GM21515 (cell line): ENCODE data around the gene OR9Q1.

Source experiments
- ATAC-seq: cut with Tn5 transposase; IDR thresholded peaks from one replicate; pipeline ENCODE4 v1.9.1; 2021; ENCODE audit not compliant: unreplicated experiment

Gene OR9Q1

GRCh38 chr11:58030653-58031052 lies 7.0 kb downstream of the OR9Q1 start, which contains the start of gene OR6Q1:
TSS of gene OR6Q1 (plus strand) at chr11:58030953. CDS start at chr11:58030953, 0 bp downstream.
- no peak for ATAC-seq

GRCh38 chr11:58034471-58034870 lies 10.8 kb downstream of the OR9Q1 start:
- no peak for ATAC-seq

GRCh38 chr11:58039589-58039988 lies 15.9 kb downstream of the OR9Q1 start:
- no peak for ATAC-seq

GRCh38 chr11:58043379-58043778 lies 19.7 kb downstream of the OR9Q1 start:
- no peak for ATAC-seq

GRCh38 chr11:58046231-58046630 lies 22.6 kb downstream of the OR9Q1 start:
- ATAC-seq, result no peak

GRCh38 chr11:58047818-58048217 lies 24.1 kb downstream of the OR9Q1 start:
- ATAC-seq, result no peak

- ATAC-seq, result no peak
Measured at GRCh38 chr11:58055806-58056401, 32.2 kb downstream of the OR9Q1 start.

- ATAC-seq, result no peak
Measured at GRCh38 chr11:58057481-58057880, 33.8 kb downstream of the OR9Q1 start.

- no peak for ATAC-seq
Measured at GRCh38 chr11:58058276-58059006, 34.8 kb downstream of the OR9Q1 start.

- no peak for ATAC-seq
Measured at GRCh38 chr11:58059007-58059350, 35.3 kb downstream of the OR9Q1 start.

GRCh38 chr11:58060535-58060934 lies 36.9 kb downstream of the OR9Q1 start:
- ATAC-seq, result no peak

GRCh38 chr11:58060939-58061672 lies 37.4 kb downstream of the OR9Q1 start:
- ATAC-seq, result no peak

GRCh38 chr11:58061813-58062212 lies 38.1 kb downstream of the OR9Q1 start:
- no peak for ATAC-seq

- no peak for ATAC-seq
Measured at GRCh38 chr11:58067685-58068084, 44.0 kb downstream of the OR9Q1 start.

- no peak for ATAC-seq
Measured at GRCh38 chr11:58068655-58069054, 45.0 kb downstream of the OR9Q1 start.

- no peak for ATAC-seq
Measured at GRCh38 chr11:58070585-58070984, 46.9 kb downstream of the OR9Q1 start.

- ATAC-seq, result no peak
Measured at GRCh38 chr11:58075781-58076180, 52.1 kb downstream of the OR9Q1 start.

GRCh38 chr11:58086528-58086927 lies 62.8 kb downstream of the OR9Q1 start:
- no peak for ATAC-seq

- no peak for ATAC-seq
Measured at GRCh38 chr11:58097437-58097836, 73.8 kb downstream of the OR9Q1 start.

- ATAC-seq, result no peak
Measured at GRCh38 chr11:58121096-58121495, 97.4 kb downstream of the OR9Q1 start.

- ATAC-seq, result no peak
Measured at GRCh38 chr11:58125469-58125868, 101.8 kb downstream of the OR9Q1 start, which contains the start of gene OR9I1. TSS of gene OR9I1 (minus strand) at chr11:58125530. CDS start at chr11:58119444, 6,086 bp downstream.

- no peak for ATAC-seq
Measured at GRCh38 chr11:58127350-58127749, 103.7 kb downstream of the OR9Q1 start.
